Right cardiac atrium (tissue), 5 donors: Measurements from ENCODE around the gene WASHC4. TPM values are rescaled to one million over a fixed set of nuclear protein-coding genes. Genes with fewer than 3 reads are reported as not detected.
A peak's percentile ranks its signal among the peaks of the same experiment; 100 is the strongest.

Experiments used
- ATAC-seq, 2 donors: fragments of 200-7000 bp; cut with Tn5 transposase; one replicate each; pipeline versions ENCODE4 v1.8.0 to v1.9.1; 2020; ENCODE audit warnings: moderate library complexity in 2 of 2, mild to moderate bottlenecking in 1 of 2
- DNase-seq, 3 donors: peaks; one replicate each; pipeline ENCODE4 v3.0.0-alpha.2; 2020
- H3K27ac ChIP-seq: one replicate; pipeline ENCODE4 v1.5.1; 2013; ENCODE audit warnings: mild to moderate bottlenecking, low read length, control low read depth, moderate library complexity
- H3K27me3 ChIP-seq: one replicate; pipeline ENCODE4 v1.6.1; 2013; ENCODE audit not compliant: control insufficient read depth, insufficient read depth
- H3K4me1 ChIP-seq: one replicate; pipeline ENCODE4 v1.6.1; 2013; ENCODE audit warnings: low read length; ENCODE audit not compliant: control insufficient read depth, insufficient read depth
- H3K4me3 ChIP-seq: one replicate; pipeline ENCODE4 v1.5.1; 2013; ENCODE audit warnings: low read length, control low read depth
- H3K9me3 ChIP-seq: one replicate; pipeline ENCODE4 v1.6.1; 2013; ENCODE audit warnings: low read length; ENCODE audit not compliant: control insufficient read depth
- WGBS: extraction: QIAGEN DNeasy Blood & Tissue Kit; methylation state at CpG from one replicate; pipeline ENCODE4 v1.1.7; 2013; 5-methylcytosine and 5-hydroxymethylcytosine counted together
- intact Hi-C, 4 donors: fragments of 100-400 bp; cut with DNase I; formaldehyde crosslinking; loops; one replicate each; pipeline versions ENCODE4 v1.11.0 to v1.14.0; 2022 to 2023
- polyA plus RNA-seq: library from polyadenylated mRNA; stranded (reverse); fragments of 200-250 nt; gene quantifications from one replicate; pipeline ENCODE4 v1.2.3, GENCODE V29; 2013
- total RNA-seq, 4 donors: library from RNA; stranded (reverse); fragmentation: NEBNext Ultra II Directional; extraction: Animal tissue kit (Norgen Biotek cat#: 25700); gene quantifications; one replicate each; pipeline ENCODE4 v1.2.1, GENCODE V29; 2021
- donor health status: healthy with polysubstance abuse.
- donor health status: DM: no; HTN: yes; CAD: no.
- donor health status: DM: no; HTN: no; CAD: no.
- donor health status: DM: no; HTN: yes; CAD: no; lungs with severe emphysema.
- donor health status: DM: yes; HTN: yes; CAD: no.

The WASHC4 gene
- total and polyA plus RNA-seq, 5 donors: 9.5 to 29.9 (median 26.5) TPM

GRCh38 chr12:105192624-105193225 is 85.2 kb downstream of the WASHC4 start:
- no peak overlapping the region for H3K27ac ChIP-seq
- DNase-seq (no peak), ATAC-seq (no peak)
- WGBS: 81% methylated on average over 1 of the region's 1 CpG
- no peak overlapping the region for H3K4me3 ChIP-seq
- no peaks in the 10 kb centered on the region for H3K27me3 ChIP-seq
- H3K4me1 ChIP-seq: no peaks in the 10 kb centered on the region
- intact Hi-C loops: no loop called here
- H3K9me3 ChIP-seq: no peaks in the 10 kb centered on the region

- ATAC-seq: no peak
- intact Hi-C loops: no loop called here
- Histone ChIP-seq H3K4me1 (no peaks in the 10 kb centered on the region), H3K4me3 (no peak overlapping the region), H3K9me3 (no peaks in the 10 kb centered on the region), H3K27me3 (no peaks in the 10 kb centered on the region), H3K27ac (no peak overlapping the region)
- 95% methylated on average over 6 of the region's 6 CpGs for WGBS
- DNase-seq: no peak
Observed at GRCh38 chr12:105194947-105195346, 87.4 kb downstream of the WASHC4 start.

GRCh38 chr12:105196090-105196489 is 88.6 kb downstream of the WASHC4 start:
- Histone ChIP-seq H3K27ac (no peak overlapping the region), H3K4me3 (no peak overlapping the region), H3K9me3 (no peaks in the 10 kb centered on the region), H3K27me3 (no peaks in the 10 kb centered on the region), H3K4me1 (no peaks in the 10 kb centered on the region)
- no peak for DNase-seq
- ATAC-seq: no peak
- WGBS: 97% methylated on average over 6 of the region's 6 CpGs
- intact Hi-C loops: no loop called here

- intact Hi-C loops: no loop called here
- DNase-seq: no peak
Observed at GRCh38 chr12:105198961-105199360, 91.4 kb downstream of the WASHC4 start.

GRCh38 chr12:105200385-105200784 is 92.9 kb downstream of the WASHC4 start:
- no peak for ATAC-seq
- H3K27me3 ChIP-seq: no peaks in the 10 kb centered on the region
- DNase-seq: no peak
- H3K27ac ChIP-seq: no peak overlapping the region
- WGBS: 95% methylated on average over 4 of the region's 4 CpGs
- no peak overlapping the region for H3K4me3 ChIP-seq
- intact Hi-C loops: no loop called here
- no peaks in the 10 kb centered on the region for H3K9me3 ChIP-seq
- no peaks in the 10 kb centered on the region for H3K4me1 ChIP-seq

More at GRCh38 chr12:105198961-105199360, 91.4 kb downstream of the WASHC4 start:
- H3K27me3 ChIP-seq: no peaks in the 10 kb centered on the region
- WGBS: 74% methylated on average over 6 of the region's 6 CpGs
- H3K9me3 ChIP-seq: no peaks in the 10 kb centered on the region
- H3K4me1 ChIP-seq: no peaks in the 10 kb centered on the region
- no peak overlapping the region for H3K4me3 ChIP-seq
- H3K27ac ChIP-seq: no peak overlapping the region
- no peak for ATAC-seq

GRCh38 chr12:105201299-105201698 is 93.8 kb downstream of the WASHC4 start:
- no peaks in the 10 kb centered on the region for H3K9me3 ChIP-seq
- 74% methylated on average over 7 of the region's 7 CpGs for WGBS
- intact Hi-C loops: no loop called here
- no peak overlapping the region for H3K4me3 ChIP-seq
- DNase-seq (peak in 1 of 3 donors; percentile 51), ATAC-seq (no peak)
- no peak overlapping the region for H3K27ac ChIP-seq
- no peaks in the 10 kb centered on the region for H3K27me3 ChIP-seq
- no peaks in the 10 kb centered on the region for H3K4me1 ChIP-seq

GRCh38 chr12:105202202-105202601 is 94.7 kb downstream of the WASHC4 start:
- no peaks in the 10 kb centered on the region for H3K27me3 ChIP-seq
- H3K4me3 ChIP-seq: no peak overlapping the region
- H3K27ac ChIP-seq: no peak overlapping the region
- 93% methylated on average over 6 of the region's 6 CpGs for WGBS
- ATAC-seq (no peak), DNase-seq (no peak)
- H3K9me3 ChIP-seq: no peaks in the 10 kb centered on the region
- intact Hi-C loops: no loop called here
- H3K4me1 ChIP-seq: no peaks in the 10 kb centered on the region

- 92% methylated on average over 8 of the region's 8 CpGs for WGBS
- ATAC-seq: no peak
- intact Hi-C loops: no loop called here
- Histone ChIP-seq H3K9me3 (no peaks in the 10 kb centered on the region), H3K27ac (no peak overlapping the region), H3K4me1 (no peaks in the 10 kb centered on the region), H3K4me3 (no peak overlapping the region), H3K27me3 (no peaks in the 10 kb centered on the region)
- DNase-seq: no peak
Observed at GRCh38 chr12:105204127-105204526, 96.6 kb downstream of the WASHC4 start.

GRCh38 chr12:105204916-105205315 is 97.4 kb downstream of the WASHC4 start:
- no peak overlapping the region for H3K4me3 ChIP-seq
- no peak overlapping the region for H3K27ac ChIP-seq
- no peaks in the 10 kb centered on the region for H3K4me1 ChIP-seq
- H3K27me3 ChIP-seq: no peaks in the 10 kb centered on the region
- no peaks in the 10 kb centered on the region for H3K9me3 ChIP-seq
- DNase-seq (no peak), ATAC-seq (peak in 1 of 2 donors; percentile 58)
- intact Hi-C loops: no loop called here
- 83% methylated on average over 6 of the region's 6 CpGs for WGBS

GRCh38 chr12:105205322-105206048 is 98.0 kb downstream of the WASHC4 start:
- no peak for ATAC-seq

GRCh38 chr12:105206686-105207374 is 99.3 kb downstream of the WASHC4 start:
- Histone ChIP-seq H3K27ac (no peak overlapping the region), H3K9me3 (no peaks in the 10 kb centered on the region), H3K4me3 (no peak overlapping the region), H3K4me1 (no peaks in the 10 kb centered on the region), H3K27me3 (no peaks in the 10 kb centered on the region)
- DNase-seq: peak in 1 of 3 donors; percentile 18
- intact Hi-C loops: no loop called here
- WGBS: 90% methylated on average over 16 of the region's 16 CpGs
- ATAC-seq: no peak

More at GRCh38 chr12:105205322-105206048, 98.0 kb downstream of the WASHC4 start:
- Histone ChIP-seq H3K4me1 (no peaks in the 10 kb centered on the region), H3K4me3 (no peak overlapping the region), H3K27me3 (no peaks in the 10 kb centered on the region), H3K27ac (no peak overlapping the region), H3K9me3 (no peaks in the 10 kb centered on the region)
- intact Hi-C loops: no loop called here
- 83% methylated on average over 10 of the region's 10 CpGs for WGBS
- DNase-seq: no peak
